Measurements from ENCODE around the gene RAB27A. TPM values are rescaled to one million over a fixed set of nuclear protein-coding genes. Genes with fewer than 3 reads are reported as not detected.

RAB27A gene
- total and polyA plus RNA-seq, 10 of the 15 experiments (the other 5 are each of a cell fraction or from before 2014, with no cell fraction given), result 13.3 to 139 (median 35.2) TPM

GRCh38 chr15:55277116-55277564, 12.5 kb downstream of the RAB27A start (continued):
- TF ChIP-seq, protein P1, sequence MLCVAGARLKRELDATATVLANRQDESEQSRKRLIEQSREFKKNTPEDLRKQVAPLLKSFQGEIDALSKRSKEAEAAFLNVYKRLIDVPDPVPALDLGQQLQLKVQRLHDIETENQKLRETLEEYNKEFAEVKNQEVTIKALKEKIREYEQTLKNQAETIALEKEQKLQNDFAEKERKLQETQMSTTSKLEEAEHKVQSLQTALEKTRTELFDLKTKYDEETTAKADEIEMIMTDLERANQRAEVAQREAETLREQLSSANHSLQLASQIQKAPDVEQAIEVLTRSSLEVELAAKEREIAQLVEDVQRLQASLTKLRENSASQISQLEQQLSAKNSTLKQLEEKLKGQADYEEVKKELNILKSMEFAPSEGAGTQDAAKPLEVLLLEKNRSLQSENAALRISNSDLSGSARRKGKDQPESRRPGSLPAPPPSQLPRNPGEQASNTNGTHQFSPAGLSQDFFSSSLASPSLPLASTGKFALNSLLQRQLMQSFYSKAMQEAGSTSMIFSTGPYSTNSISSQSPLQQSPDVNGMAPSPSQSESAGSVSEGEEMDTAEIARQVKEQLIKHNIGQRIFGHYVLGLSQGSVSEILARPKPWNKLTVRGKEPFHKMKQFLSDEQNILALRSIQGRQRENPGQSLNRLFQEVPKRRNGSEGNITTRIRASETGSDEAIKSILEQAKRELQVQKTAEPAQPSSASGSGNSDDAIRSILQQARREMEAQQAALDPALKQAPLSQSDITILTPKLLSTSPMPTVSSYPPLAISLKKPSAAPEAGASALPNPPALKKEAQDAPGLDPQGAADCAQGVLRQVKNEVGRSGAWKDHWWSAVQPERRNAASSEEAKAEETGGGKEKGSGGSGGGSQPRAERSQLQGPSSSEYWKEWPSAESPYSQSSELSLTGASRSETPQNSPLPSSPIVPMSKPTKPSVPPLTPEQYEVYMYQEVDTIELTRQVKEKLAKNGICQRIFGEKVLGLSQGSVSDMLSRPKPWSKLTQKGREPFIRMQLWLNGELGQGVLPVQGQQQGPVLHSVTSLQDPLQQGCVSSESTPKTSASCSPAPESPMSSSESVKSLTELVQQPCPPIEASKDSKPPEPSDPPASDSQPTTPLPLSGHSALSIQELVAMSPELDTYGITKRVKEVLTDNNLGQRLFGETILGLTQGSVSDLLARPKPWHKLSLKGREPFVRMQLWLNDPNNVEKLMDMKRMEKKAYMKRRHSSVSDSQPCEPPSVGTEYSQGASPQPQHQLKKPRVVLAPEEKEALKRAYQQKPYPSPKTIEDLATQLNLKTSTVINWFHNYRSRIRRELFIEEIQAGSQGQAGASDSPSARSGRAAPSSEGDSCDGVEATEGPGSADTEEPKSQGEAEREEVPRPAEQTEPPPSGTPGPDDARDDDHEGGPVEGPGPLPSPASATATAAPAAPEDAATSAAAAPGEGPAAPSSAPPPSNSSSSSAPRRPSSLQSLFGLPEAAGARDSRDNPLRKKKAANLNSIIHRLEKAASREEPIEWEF (IDR thresholded peaks at IDR 0.05; ENCODE audit: insufficient replicate concordance, low read depth, low read length), result peak; percentile 80
- TF ChIP-seq MEF2A (IDR thresholded peaks at IDR 0.05; ENCODE audit: insufficient read depth, low read depth, low read length), result peak; percentile 95
- TF ChIP-seq BMI1 (IDR thresholded peaks at IDR 0.05; ENCODE audit: borderline replicate concordance), result peak; percentile 73; the same call in 1 of the 2 replicates
- no peak for TF ChIP-seq WRNIP1 (IDR thresholded peaks at IDR 0.05; ENCODE audit: borderline replicate concordance, low read depth, low read length)
- TF ChIP-seq IRF3 (IDR thresholded peaks at IDR 0.05), result no peak
- TF ChIP-seq PAX5 (IDR thresholded peaks at IDR 0.05; ENCODE audit: borderline replicate concordance, low read depth, low read length), result peak; percentile 82; the same call in 1 of the 2 replicates
- TF ChIP-seq SIX5 (IDR thresholded peaks at IDR 0.05; ENCODE audit: low read depth, low read length, severe bottlenecking), result no peak
- TF ChIP-seq ZBED1 (IDR thresholded peaks at IDR 0.05; ENCODE audit: borderline replicate concordance), result peak; percentile 76; the same call in 1 of the 2 replicates
- TF ChIP-seq REST (IDR thresholded peaks at IDR 0.05; ENCODE audit: low read depth, low read length), result no peak
- TF ChIP-seq CHD4 (IDR thresholded peaks at IDR 0.05), result no peak
- TF ChIP-seq BRCA1 (IDR thresholded peaks at IDR 0.05; ENCODE audit: low read depth, low read length), result no peak
- TF ChIP-seq, protein P2, sequence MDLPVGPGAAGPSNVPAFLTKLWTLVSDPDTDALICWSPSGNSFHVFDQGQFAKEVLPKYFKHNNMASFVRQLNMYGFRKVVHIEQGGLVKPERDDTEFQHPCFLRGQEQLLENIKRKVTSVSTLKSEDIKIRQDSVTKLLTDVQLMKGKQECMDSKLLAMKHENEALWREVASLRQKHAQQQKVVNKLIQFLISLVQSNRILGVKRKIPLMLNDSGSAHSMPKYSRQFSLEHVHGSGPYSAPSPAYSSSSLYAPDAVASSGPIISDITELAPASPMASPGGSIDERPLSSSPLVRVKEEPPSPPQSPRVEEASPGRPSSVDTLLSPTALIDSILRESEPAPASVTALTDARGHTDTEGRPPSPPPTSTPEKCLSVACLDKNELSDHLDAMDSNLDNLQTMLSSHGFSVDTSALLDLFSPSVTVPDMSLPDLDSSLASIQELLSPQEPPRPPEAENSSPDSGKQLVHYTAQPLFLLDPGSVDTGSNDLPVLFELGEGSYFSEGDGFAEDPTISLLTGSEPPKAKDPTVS (IDR thresholded peaks at IDR 0.05; ENCODE audit: low read depth, low read length), result no peak; the same call in 1 of the 2 replicates
- no peak for TF ChIP-seq RBBP5 (conservative IDR thresholded peaks at IDR 0.05)
- no peak for TF ChIP-seq EGR1 (IDR thresholded peaks at IDR 0.05; ENCODE audit: borderline replicate concordance in 1 of 2, low read depth in 2 of 2, low read length in 2 of 2)
- no peak for TF ChIP-seq TARDBP (IDR thresholded peaks at IDR 0.05; ENCODE audit: borderline replicate concordance)
- TF ChIP-seq, protein P3, sequence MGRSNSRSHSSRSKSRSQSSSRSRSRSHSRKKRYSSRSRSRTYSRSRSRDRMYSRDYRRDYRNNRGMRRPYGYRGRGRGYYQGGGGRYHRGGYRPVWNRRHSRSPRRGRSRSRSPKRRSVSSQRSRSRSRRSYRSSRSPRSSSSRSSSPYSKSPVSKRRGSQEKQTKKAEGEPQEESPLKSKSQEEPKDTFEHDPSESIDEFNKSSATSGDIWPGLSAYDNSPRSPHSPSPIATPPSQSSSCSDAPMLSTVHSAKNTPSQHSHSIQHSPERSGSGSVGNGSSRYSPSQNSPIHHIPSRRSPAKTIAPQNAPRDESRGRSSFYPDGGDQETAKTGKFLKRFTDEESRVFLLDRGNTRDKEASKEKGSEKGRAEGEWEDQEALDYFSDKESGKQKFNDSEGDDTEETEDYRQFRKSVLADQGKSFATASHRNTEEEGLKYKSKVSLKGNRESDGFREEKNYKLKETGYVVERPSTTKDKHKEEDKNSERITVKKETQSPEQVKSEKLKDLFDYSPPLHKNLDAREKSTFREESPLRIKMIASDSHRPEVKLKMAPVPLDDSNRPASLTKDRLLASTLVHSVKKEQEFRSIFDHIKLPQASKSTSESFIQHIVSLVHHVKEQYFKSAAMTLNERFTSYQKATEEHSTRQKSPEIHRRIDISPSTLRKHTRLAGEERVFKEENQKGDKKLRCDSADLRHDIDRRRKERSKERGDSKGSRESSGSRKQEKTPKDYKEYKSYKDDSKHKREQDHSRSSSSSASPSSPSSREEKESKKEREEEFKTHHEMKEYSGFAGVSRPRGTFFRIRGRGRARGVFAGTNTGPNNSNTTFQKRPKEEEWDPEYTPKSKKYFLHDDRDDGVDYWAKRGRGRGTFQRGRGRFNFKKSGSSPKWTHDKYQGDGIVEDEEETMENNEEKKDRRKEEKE (IDR thresholded peaks at IDR 0.05), result no peak
